PC-9 (cell line): ENCODE data around the gene TNFRSF8. TPM values are rescaled to one million over a fixed set of nuclear protein-coding genes. Genes with fewer than 3 reads are reported as not detected.
"Not testable (repeated sequence)": the region's sequence is repeated elsewhere in the genome, so short reads cannot be mapped to it uniquely, and the experiment has no call there.

Source experiments
- BruUV-seq: library from RNA; stranded (reverse); fragments of 400-500 nt; replicated peaks from 2 replicates; lab custom pipeline; 2021; lab: Mats Ljungman, UMichigan
- CTCF ChIA-PET: fragments of 300-600 bp; sonication (Branson Sonifier 250); formaldehyde crosslinking; loops from one replicate; lab custom pipeline; 2022; ENCODE audit warnings: antibody characterized with exemption; lab: Charles Lee
- POLR2A ChIA-PET: fragments of 300-600 bp; sonication (Branson Sonifier 250); formaldehyde crosslinking; loops from one replicate; lab custom pipeline; 2022; ENCODE audit warnings: antibody characterized with exemption; ENCODE audit not compliant: unreplicated experiment; lab: Charles Lee
- DNase-seq, 2 experiments: peaks; one replicate each; pipeline versions ENCODE4 v3.0.0 to v3.0.0-alpha.2; 2015 to 2022; ENCODE audit warnings: mixed read lengths in 1 of 2
- H2AFZ ChIP-seq: fragments of 200-600 bp; sonication (generic); 2 replicates; pipeline ENCODE4 v1.8.1; 2017; ENCODE audit warnings: antibody characterized with exemption
- H3F3A ChIP-seq: fragments of 200-600 bp; sonication (generic); 2 replicates; pipeline ENCODE4 v1.8.1; 2017; ENCODE audit warnings: antibody characterized with exemption, mild to moderate bottlenecking, low read depth; ENCODE audit not compliant: insufficient read depth
- H3K27ac ChIP-seq: fragments of 200-600 bp; sonication (generic); 2 replicates; pipeline ENCODE4 v1.6.1; 2016; ENCODE audit warnings: mixed run types
- H3K27me3 ChIP-seq: fragments of 200-600 bp; sonication (generic); 2 replicates; pipeline ENCODE4 v1.6.1; 2016; ENCODE audit warnings: low read depth, mixed run types; ENCODE audit not compliant: insufficient read depth
- H3K36me3 ChIP-seq: fragments of 200-600 bp; sonication (generic); 2 replicates; pipeline ENCODE4 v1.6.1; 2016; ENCODE audit warnings: low read depth, mixed run types
- H3K4me1 ChIP-seq: fragments of 200-600 bp; sonication (generic); replicated peaks from 2 replicates; pipeline ENCODE4 v1.6.1; 2016; ENCODE audit warnings: mixed run types; ENCODE audit not compliant: insufficient read depth
- H3K4me2 ChIP-seq: fragments of 200-600 bp; sonication (generic); 2 replicates; pipeline ENCODE4 v1.6.1; 2017; ENCODE audit warnings: mixed run types
- H3K4me3 ChIP-seq: fragments of 200-600 bp; sonication (generic); 2 replicates; pipeline ENCODE4 v1.6.1; 2016; ENCODE audit warnings: mixed run types
- H3K79me2 ChIP-seq: fragments of 200-600 bp; sonication (generic); 2 replicates; pipeline ENCODE4 v1.6.1; 2017; ENCODE audit warnings: low read depth, mixed run types
- H3K9me2 ChIP-seq: fragments of 200-600 bp; sonication (generic); 2 replicates; pipeline ENCODE4 v1.8.1; 2017; ENCODE audit warnings: mild to moderate bottlenecking; ENCODE audit not compliant: insufficient read depth
- H3K9me3 ChIP-seq: fragments of 200-600 bp; sonication (generic); 2 replicates; pipeline ENCODE4 v1.8.1; 2016; ENCODE audit warnings: low read depth; ENCODE audit not compliant: insufficient read depth
- H4K20me1 ChIP-seq: fragments of 200-600 bp; sonication (generic); 2 replicates; pipeline ENCODE4 v1.8.1; 2017; ENCODE audit not compliant: insufficient read depth
- CTCF ChIP-seq: fragments of 200-600 bp; sonication (generic); conservative IDR thresholded peaks from 2 replicates; pipeline ENCODE4 v1.6.1; 2017; ENCODE audit warnings: mixed run types, antibody characterized with exemption, mild to moderate bottlenecking, moderate library complexity
- EZH2 ChIP-seq: fragments of 200-600 bp; sonication (generic); IDR thresholded peaks from 2 replicates; pipeline ENCODE4 v1.8.0; 2017; ENCODE audit warnings: antibody characterized with exemption, low read depth
- intact Hi-C: fragments of 100-400 bp; cut with micrococcal nuclease; formaldehyde crosslinking; loops from one replicate; pipeline ENCODE4 v1.10.0; 2022; ENCODE audit not compliant: unreplicated experiment
- total RNA-seq: library from RNA; stranded (reverse); gene quantifications from 2 replicates; pipeline ENCODE4 v1.2.3, GENCODE V29; 2021

Gene TNFRSF8
- total RNA-seq, 1 experiment from 2014 or later: not detected

- CTCF ChIA-PET: no interaction called here
- POLR2A ChIA-PET: no interaction called here
- H3K4me1 ChIP-seq: no peaks in the 10 kb centered on the region
- no peak overlapping the region for H3K4me3 ChIP-seq
- H3K79me2 ChIP-seq: no peaks in the 10 kb centered on the region
- no peaks in the 10 kb centered on the region for H3F3A ChIP-seq
- peak in 1 of 2 experiments; percentile 18 for DNase-seq
- H2AFZ ChIP-seq: no peak overlapping the region
- no peaks in the 10 kb centered on the region for H4K20me1 ChIP-seq
- H3K27me3 ChIP-seq: no peaks in the 10 kb centered on the region
- no peaks in the 10 kb centered on the region for H3K9me2 ChIP-seq
- H3K36me3 ChIP-seq: no peaks in the 10 kb centered on the region
- intact Hi-C loops: no loop called here
- H3K9me3 ChIP-seq: no peaks in the 10 kb centered on the region
- TF ChIP-seq CTCF (peak; percentile 45; the same call in 1 of the 2 replicates), EZH2 (no peak)
- BruUV-seq: no TSS peak
- no peak overlapping the region for H3K4me2 ChIP-seq
- no peak overlapping the region for H3K27ac ChIP-seq
Observed at GRCh38 chr1:12031039-12031980, 31.8 kb upstream of the TNFRSF8 start.

GRCh38 chr1:12032161-12032621 lies 30.9 kb upstream of the TNFRSF8 start:
- Histone ChIP-seq H3K4me1 (no peaks in the 10 kb centered on the region), H3F3A (no peaks in the 10 kb centered on the region), H3K4me3 (no peak overlapping the region), H3K27me3 (no peaks in the 10 kb centered on the region), H4K20me1 (no peaks in the 10 kb centered on the region), H3K36me3 (no peaks in the 10 kb centered on the region), H3K4me2 (no peak overlapping the region), H3K27ac (no peak overlapping the region), H3K9me2 (no peaks in the 10 kb centered on the region), H2AFZ (no peak overlapping the region), H3K9me3 (no peaks in the 10 kb centered on the region), H3K79me2 (no peaks in the 10 kb centered on the region)
- ChIA-PET POLR2A (interaction anchor here (0.5 kb wide), 1 partner anchor 13 kb away, joined by 5 read pairs; the partner anchor contains the start of gene MIIP), CTCF (no interaction called here)
- no peak for DNase-seq
- no TSS peak for BruUV-seq
- TF ChIP-seq EZH2: no peak
- TF ChIP-seq CTCF: no peak
- intact Hi-C loops: no loop called here

GRCh38 chr1:12033441-12033840 lies 29.7 kb upstream of the TNFRSF8 start:
- H3K36me3 ChIP-seq, POLR2A ChIA-PET, H3F3A ChIP-seq, H3K9me3 ChIP-seq, H3K4me1 ChIP-seq, H3K4me2 ChIP-seq, H3K27me3 ChIP-seq, CTCF ChIA-PET, H3K4me3 ChIP-seq, H3K27ac ChIP-seq, H2AFZ ChIP-seq, H4K20me1 ChIP-seq, H3K9me2 ChIP-seq, H3K79me2 ChIP-seq, DNase-seq, intact Hi-C loops, BruUV-seq: not testable (repeated sequence)
